ENCODE data around the gene PANX2. TPM values are rescaled to one million over a fixed set of nuclear protein-coding genes. Genes with fewer than 3 reads are reported as not detected.
A peak's percentile ranks its signal among the peaks of the same experiment; 100 is the strongest.

The PANX2 gene
- total RNA-seq, 1 donor from 2014 or later: 3.0 TPM

DNA sequence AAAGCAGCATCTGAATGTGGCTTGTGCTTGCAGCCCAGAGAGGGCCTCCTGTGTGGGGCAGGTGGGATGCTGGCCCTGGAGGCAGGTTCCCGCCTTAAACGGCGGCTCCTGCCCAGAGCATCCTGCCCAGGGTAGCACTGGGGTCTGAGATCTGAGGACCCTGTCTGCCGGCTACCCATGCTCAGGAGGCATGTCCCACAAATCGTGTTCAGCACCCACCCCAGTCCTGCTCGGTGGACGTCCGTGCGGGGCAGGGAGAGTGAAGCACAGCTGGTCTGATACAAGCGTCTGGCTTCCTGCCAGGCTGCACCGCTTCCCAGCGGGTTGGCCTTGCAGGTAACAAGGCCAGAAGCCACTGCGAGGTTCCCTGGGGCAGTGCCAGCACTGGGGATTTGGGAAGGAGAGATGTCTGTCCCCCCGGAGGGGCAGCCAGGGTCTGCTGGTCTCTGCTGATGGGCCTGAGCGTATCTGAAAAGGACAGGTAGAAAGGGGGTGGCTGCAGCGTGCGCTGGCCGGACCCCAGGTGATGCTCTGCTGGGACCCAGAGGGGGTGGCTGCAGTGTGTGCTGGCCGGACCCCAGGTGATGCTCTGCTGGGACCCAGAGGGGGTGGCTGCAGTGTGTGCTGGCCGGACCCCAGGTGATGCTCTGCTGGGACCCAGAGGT, 18.8 kb downstream of the PANX2 start:
- no peak overlapping the region for H3K4me3 Mint-ChIP-seq (ENCODE audit: unreplicated experiment)
- H3K36me3 Mint-ChIP-seq (ENCODE audit: low read depth): no peaks in the 10 kb centered on the region
- H3K4me1 Mint-ChIP-seq (ENCODE audit: low read depth): peaks cover 23% of the 10 kb centered on the region
- TF ChIP-seq, protein P1, sequence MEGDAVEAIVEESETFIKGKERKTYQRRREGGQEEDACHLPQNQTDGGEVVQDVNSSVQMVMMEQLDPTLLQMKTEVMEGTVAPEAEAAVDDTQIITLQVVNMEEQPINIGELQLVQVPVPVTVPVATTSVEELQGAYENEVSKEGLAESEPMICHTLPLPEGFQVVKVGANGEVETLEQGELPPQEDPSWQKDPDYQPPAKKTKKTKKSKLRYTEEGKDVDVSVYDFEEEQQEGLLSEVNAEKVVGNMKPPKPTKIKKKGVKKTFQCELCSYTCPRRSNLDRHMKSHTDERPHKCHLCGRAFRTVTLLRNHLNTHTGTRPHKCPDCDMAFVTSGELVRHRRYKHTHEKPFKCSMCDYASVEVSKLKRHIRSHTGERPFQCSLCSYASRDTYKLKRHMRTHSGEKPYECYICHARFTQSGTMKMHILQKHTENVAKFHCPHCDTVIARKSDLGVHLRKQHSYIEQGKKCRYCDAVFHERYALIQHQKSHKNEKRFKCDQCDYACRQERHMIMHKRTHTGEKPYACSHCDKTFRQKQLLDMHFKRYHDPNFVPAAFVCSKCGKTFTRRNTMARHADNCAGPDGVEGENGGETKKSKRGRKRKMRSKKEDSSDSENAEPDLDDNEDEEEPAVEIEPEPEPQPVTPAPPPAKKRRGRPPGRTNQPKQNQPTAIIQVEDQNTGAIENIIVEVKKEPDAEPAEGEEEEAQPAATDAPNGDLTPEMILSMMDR (IDR thresholded peaks at IDR 0.05): no peak
- H3K9me3 Mint-ChIP-seq (ENCODE audit: low read depth): no peaks in the 10 kb centered on the region
- peak overlapping the region; percentile 2 for H3K27ac Mint-ChIP-seq (ENCODE audit: unreplicated experiment)
- no peak for DNase-seq (ENCODE audit: low spot score)
- no peaks in the 10 kb centered on the region for H3K27me3 Mint-ChIP-seq (ENCODE audit: low read depth)

DNA sequence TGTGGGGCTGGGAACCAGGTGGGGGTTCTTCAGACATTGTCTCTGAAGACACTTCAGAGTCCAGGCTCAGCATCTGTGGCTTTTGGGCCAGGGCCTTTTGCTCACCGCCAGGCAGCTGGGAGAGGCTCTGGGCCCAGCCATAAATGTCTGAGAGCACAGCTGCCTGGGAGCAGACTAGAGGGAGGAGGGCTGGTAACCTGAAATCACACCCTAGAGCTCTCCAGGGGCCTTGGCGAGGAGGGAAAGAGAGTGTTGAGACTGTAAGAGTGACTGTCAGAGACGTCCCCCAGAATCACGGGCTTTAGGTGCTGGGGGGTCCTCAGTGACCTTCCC, 19.3 kb downstream of the PANX2 start:
- Mint-ChIP-seq H3K4me3 (ENCODE audit: unreplicated experiment) (no peak overlapping the region), H3K4me1 (ENCODE audit: low read depth) (peaks cover 19% of the 10 kb centered on the region), H3K36me3 (ENCODE audit: low read depth) (no peaks in the 10 kb centered on the region), H3K27me3 (ENCODE audit: low read depth) (no peaks in the 10 kb centered on the region), H3K27ac (ENCODE audit: unreplicated experiment) (peak overlapping the region; percentile 54), H3K9me3 (ENCODE audit: low read depth) (no peaks in the 10 kb centered on the region)
- TF ChIP-seq, protein P1 (IDR thresholded peaks at IDR 0.05): no peak
- DNase-seq (ENCODE audit: low spot score): no peak

DNA sequence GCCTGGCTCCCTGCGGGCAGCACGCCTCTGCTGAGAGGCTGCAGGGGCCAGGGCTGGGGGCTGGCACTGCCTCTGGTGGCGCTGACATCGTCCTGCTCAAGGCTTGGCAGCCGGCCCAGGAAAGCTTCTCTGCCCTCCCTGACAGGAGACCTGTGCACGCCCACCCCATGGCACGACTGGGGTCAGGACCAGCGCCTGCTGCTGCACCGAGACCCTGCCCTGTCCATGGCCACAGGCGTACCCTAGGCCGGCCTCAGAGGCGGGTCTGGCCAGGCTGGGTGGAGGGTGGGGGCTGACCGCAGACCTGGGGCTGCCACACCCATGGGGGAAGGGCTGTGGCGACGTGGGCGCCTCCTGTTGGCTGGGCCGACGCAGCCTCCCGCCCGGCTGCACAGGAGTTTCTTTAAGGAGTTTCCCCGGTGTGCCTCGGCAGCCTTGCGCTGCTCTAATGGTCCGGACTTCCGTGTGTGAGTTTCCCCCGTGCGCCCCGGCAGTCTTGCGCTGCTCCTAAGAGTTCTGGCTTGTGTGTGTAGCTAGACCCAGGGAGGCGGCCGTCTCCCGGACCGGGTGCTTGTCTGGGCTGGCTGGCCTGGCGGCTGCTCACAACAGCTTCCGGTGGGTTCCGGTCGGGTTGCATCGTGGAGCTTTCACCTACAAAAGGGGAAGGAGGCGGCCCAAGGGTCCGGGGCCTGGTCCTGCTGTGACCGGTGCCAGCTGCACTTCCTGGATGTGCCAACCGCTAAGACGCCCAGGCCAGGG, 19.8 kb downstream of the PANX2 start:
- H3K27ac Mint-ChIP-seq (ENCODE audit: unreplicated experiment): no peak overlapping the region
- H3K4me3 Mint-ChIP-seq (ENCODE audit: unreplicated experiment): no peak overlapping the region
- DNase-seq (ENCODE audit: low spot score): no peak
- TF ChIP-seq, protein P1 (IDR thresholded peaks at IDR 0.05): peak; percentile 67
- no peaks in the 10 kb centered on the region for H3K36me3 Mint-ChIP-seq (ENCODE audit: low read depth)
- no peaks in the 10 kb centered on the region for H3K27me3 Mint-ChIP-seq (ENCODE audit: low read depth)
- peaks cover 19% of the 10 kb centered on the region for H3K4me1 Mint-ChIP-seq (ENCODE audit: low read depth)
- no peaks in the 10 kb centered on the region for H3K9me3 Mint-ChIP-seq (ENCODE audit: low read depth)

GRCh38 chr22:50190941-50191741, 20.6 kb downstream of the PANX2 start:
- no peaks in the 10 kb centered on the region for H3K36me3 Mint-ChIP-seq (ENCODE audit: low read depth)
- no peaks in the 10 kb centered on the region for H3K9me3 Mint-ChIP-seq (ENCODE audit: low read depth)
- H3K27ac Mint-ChIP-seq (ENCODE audit: unreplicated experiment): peak overlapping the region; percentile 1
- TF ChIP-seq, protein P1 (IDR thresholded peaks at IDR 0.05): no peak
- DNase-seq (ENCODE audit: low spot score): no peak
- H3K4me3 Mint-ChIP-seq (ENCODE audit: unreplicated experiment): no peak overlapping the region
- no peaks in the 10 kb centered on the region for H3K27me3 Mint-ChIP-seq (ENCODE audit: low read depth)
- peaks cover 17% of the 10 kb centered on the region for H3K4me1 Mint-ChIP-seq (ENCODE audit: low read depth)

All from chondrocyte (in vitro differentiated cells).